Spleen (tissue), 7 donors: ENCODE results near the gene MARK1.

Experiments used
- CTCF ChIP-seq, 11 experiments: fragments of 200-600 bp in 7 of 11; fragments of 450-650 bp in 4 of 11; sonication (generic) in 4 of 11; IDR thresholded peaks in 8 of 11; conservative IDR thresholded peaks in 3 of 11; 1 replicate in 7 of 11; 2 replicates in 4 of 11; pipeline versions ENCODE4 v1.4.0 to v1.8.0; 2016 to 2021; ENCODE audit warnings: antibody characterized with exemption in 11 of 11, inconsistent platforms in 4 of 11, mild to moderate bottlenecking in 1 of 11
- POLR2A ChIP-seq, 3 donors: fragments of 450-650 bp; IDR thresholded peaks; one replicate each; pipeline ENCODE4 v1.5.1; 2017; ENCODE audit warnings: antibody characterized with exemption in 3 of 3, mild to moderate bottlenecking in 1 of 3
- donor health status: DM: no; HTN: no; CAD: no; lungs with moderate emphysema.
- donor health status: DM: no; HTN: no; CAD: no.
- donor health status: DM: no; HTN: no; CAD: no.

GRCh38 chr1:220702733-220703270 is 174.9 kb downstream of the MARK1 start:
- TF ChIP-seq CTCF (IDR thresholded peaks at IDR 0.05 in 8 of 11, conservative IDR thresholded peaks at IDR 0.05 in 3 of 11) = no peak
- TF ChIP-seq POLR2A (IDR thresholded peaks at IDR 0.05) = no peak
